ENCODE measurements around the gene ACKR2. TPM values are rescaled to one million over a fixed set of nuclear protein-coding genes. Genes with fewer than 3 reads are reported as not detected.
A peak's percentile ranks its signal among the peaks of the same experiment; 100 is the strongest.

Gene ACKR2
- total and polyA plus RNA-seq, 2 of the 13 experiments (the other 11 are each of a cell fraction or from before 2014, with no cell fraction given): 1.1 to 1.9 TPM

GRCh38 chr3:42855547-42856380, 46.5 kb downstream of the ACKR2 start (continued):
- TF ChIP-seq UBTF (CRISPR knock-in tag; IDR thresholded peaks at IDR 0.05) (peak; percentile 50; the same call in 1 of the 2 replicates), ZNF713 (CRISPR knock-in tag; IDR thresholded peaks at IDR 0.05) (no peak), HOXA5 (CRISPR knock-in tag; IDR thresholded peaks at IDR 0.05) (peak; percentile 18; the same call in 1 of the 2 replicates), DNMT3B (CRISPR knock-in tag; conservative IDR thresholded peaks at IDR 0.05) (no peak), IRF9 (CRISPR knock-in tag; IDR thresholded peaks at IDR 0.05; ENCODE audit: borderline replicate concordance) (no peak; the same call in 1 of the 2 replicates), BCL6 (CRISPR knock-in tag; IDR thresholded peaks at IDR 0.05) (peak; percentile 91), PLRG1 (conservative IDR thresholded peaks at IDR 0.05) (no peak), MXD1 (CRISPR knock-in tag; IDR thresholded peaks at IDR 0.05) (no peak), ZNF275 (CRISPR knock-in tag; IDR thresholded peaks at IDR 0.05; ENCODE audit: borderline replicate concordance) (no peak), PBX2 (CRISPR knock-in tag; IDR thresholded peaks at IDR 0.05) (peak; percentile 54; the same call in 1 of the 2 replicates), HBP1 (CRISPR knock-in tag; IDR thresholded peaks at IDR 0.05; ENCODE audit: low read depth) (peak; percentile 44; the same call in 1 of the 2 replicates), RXRA (CRISPR knock-in tag; IDR thresholded peaks at IDR 0.05) (peak; percentile 88), TBX2 (CRISPR knock-in tag; IDR thresholded peaks at IDR 0.05; ENCODE audit: borderline replicate concordance) (peak; percentile 98), ZNF160 (CRISPR knock-in tag; IDR thresholded peaks at IDR 0.05) (0 out of 2 replicates have a peak, but pooled peaks have one; percentile 10), PRMT3 (CRISPR knock-in tag; IDR thresholded peaks at IDR 0.05; ENCODE audit: borderline replicate concordance, low read depth) (no peak; the same call in 1 of the 2 replicates), SMARCE1 (IDR thresholded peaks at IDR 0.05; ENCODE audit: borderline replicate concordance) (no peak), HOXD1 (CRISPR knock-in tag; IDR thresholded peaks at IDR 0.05) (peak; percentile 5; the same call in 1 of the 2 replicates), ZNF44 (CRISPR knock-in tag; IDR thresholded peaks at IDR 0.05) (no peak), ARID3A (IDR thresholded peaks at IDR 0.05; ENCODE audit: low read depth, low read length) (peak; percentile 98)
